Measurements from ENCODE around the gene CCN6.
A peak's percentile ranks its signal among the peaks of the same experiment; 100 is the strongest.

- TF ChIP-seq CTCF (IDR thresholded peaks at IDR 0.05) (no peak), EP300 (IDR thresholded peaks at IDR 0.05) (peak in 2 of 4 donors; percentile 32 to 52)
These were observed 33.4 kb downstream of the CCN6 start, which contains the start of the genes FAM229B and TUBE1 for GRCh38 chr6:112087136-112087911.

Measured in sigmoid colon (tissue), 4 donors.